Non-pigmented ciliary epithelial cell (primary cell): ENCODE data around the gene MOB1A.
A peak's percentile ranks its signal among the peaks of the same experiment; 100 is the strongest.
"Not testable (repeated sequence)": the region's sequence is repeated elsewhere in the genome, so short reads cannot be mapped to it uniquely, and the experiment has no call there.

Experiments used
- DNase-seq: peaks from one replicate; pipeline ENCODE4 v3.0.0-alpha.2; 2010; ENCODE audit warnings: low read depth

The MOB1A gene

GRCh38 chr2:74148457-74149246, 30.0 kb downstream of the MOB1A start:
- no peak for DNase-seq

GRCh38 chr2:74147727-74148456, 30.8 kb downstream of the MOB1A start, which contains the start of gene BOLA3:
Gene BOLA3 (minus strand): TSS chr2:74147912. CDS start chr2:74147874, 38 bp downstream.
- no peak for DNase-seq

- DNase-seq, result no peak
Observed at GRCh38 chr2:74146929-74147726, 31.6 kb downstream of the MOB1A start.

- no peak for DNase-seq
Observed at GRCh38 chr2:74142340-74142739, 36.3 kb downstream of the MOB1A start.

- no peak for DNase-seq
Observed at GRCh38 chr2:74138600-74139323, 39.9 kb downstream of the MOB1A start.

GRCh38 chr2:74137651-74138599, 40.8 kb downstream of the MOB1A start:
- DNase-seq, result no peak

GRCh38 chr2:74131901-74132300, 46.8 kb downstream of the MOB1A start:
- DNase-seq, result no peak

- no peak for DNase-seq
Observed at GRCh38 chr2:74130211-74130995, 48.3 kb downstream of the MOB1A start.

GRCh38 chr2:74128206-74128605, 50.5 kb downstream of the MOB1A start:
- no peak for DNase-seq

GRCh38 chr2:74123955-74124354, 54.7 kb downstream of the MOB1A start:
- not testable (repeated sequence) for DNase-seq

GRCh38 chr2:74121846-74122245, 56.8 kb downstream of the MOB1A start:
- not testable (repeated sequence) for DNase-seq

- peak; percentile 49 for DNase-seq
Observed at GRCh38 chr2:74119912-74120825, 58.5 kb downstream of the MOB1A start.

- no peak for DNase-seq
Observed at GRCh38 chr2:74119339-74119738, 59.3 kb downstream of the MOB1A start.

- DNase-seq, result no peak
Observed at GRCh38 chr2:74111380-74111779, 67.3 kb downstream of the MOB1A start.

- DNase-seq, result no peak
Observed at GRCh38 chr2:74110537-74110936, 68.1 kb downstream of the MOB1A start.

- no peak for DNase-seq
Observed at GRCh38 chr2:74109551-74109950, 69.1 kb downstream of the MOB1A start.

GRCh38 chr2:74107071-74107470, 71.6 kb downstream of the MOB1A start:
- no peak for DNase-seq

GRCh38 chr2:74105413-74105812, 73.3 kb downstream of the MOB1A start:
- no peak for DNase-seq

GRCh38 chr2:74104839-74105238, 73.8 kb downstream of the MOB1A start:
- no peak for DNase-seq
